Ishikawa (cell line): ENCODE data around the gene PRPS1L1.

Experiments used
- CEBPB ChIP-seq: IDR thresholded peaks from 2 replicates; pipeline ENCODE4 v1.6.1; 2012
- CREB1 ChIP-seq: IDR thresholded peaks from 2 replicates; pipeline ENCODE4 v1.6.1; 2012; ENCODE audit warnings: low read depth
- EGR1 ChIP-seq: IDR thresholded peaks from 2 replicates; pipeline ENCODE4 v1.6.1; 2012
- EP300 ChIP-seq: IDR thresholded peaks from 2 replicates; pipeline ENCODE4 v1.6.1; 2012; ENCODE audit warnings: borderline replicate concordance
- FOXM1 ChIP-seq: IDR thresholded peaks from 2 replicates; pipeline ENCODE4 v1.6.1; 2012; ENCODE audit warnings: low read depth, borderline replicate concordance
- NFIC ChIP-seq: IDR thresholded peaks from 2 replicates; pipeline ENCODE4 v1.6.1; 2012
- RAD21 ChIP-seq: IDR thresholded peaks from 2 replicates; pipeline ENCODE4 v1.6.1; 2012; ENCODE audit warnings: low read depth
- TAF1 ChIP-seq: IDR thresholded peaks from 2 replicates; pipeline ENCODE4 v1.6.1; 2012; ENCODE audit warnings: low read depth, mild to moderate bottlenecking
- TCF12 ChIP-seq: IDR thresholded peaks from 2 replicates; pipeline ENCODE4 v1.6.1; 2012; ENCODE audit warnings: low read depth
- TEAD4 ChIP-seq: IDR thresholded peaks from 2 replicates; pipeline ENCODE4 v1.6.1; 2012
- YY1 ChIP-seq: IDR thresholded peaks from 2 replicates; pipeline ENCODE4 v1.6.1; 2012; ENCODE audit warnings: low read depth
- ZBTB7A ChIP-seq: IDR thresholded peaks from 2 replicates; pipeline ENCODE4 v1.6.1; 2012; ENCODE audit warnings: low read depth
- TF ChIP-seq, protein P1 (sequence below): IDR thresholded peaks from 2 replicates; pipeline ENCODE4 v1.6.1; 2012
- TF ChIP-seq, protein P2 (sequence below): IDR thresholded peaks from 2 replicates; pipeline ENCODE4 v1.6.1; 2012
- TF ChIP-seq, protein P3 (sequence below): IDR thresholded peaks from 2 replicates; pipeline ENCODE4 v1.6.1; 2012; ENCODE audit warnings: low read depth, mild to moderate bottlenecking

Gene PRPS1L1

DNA sequence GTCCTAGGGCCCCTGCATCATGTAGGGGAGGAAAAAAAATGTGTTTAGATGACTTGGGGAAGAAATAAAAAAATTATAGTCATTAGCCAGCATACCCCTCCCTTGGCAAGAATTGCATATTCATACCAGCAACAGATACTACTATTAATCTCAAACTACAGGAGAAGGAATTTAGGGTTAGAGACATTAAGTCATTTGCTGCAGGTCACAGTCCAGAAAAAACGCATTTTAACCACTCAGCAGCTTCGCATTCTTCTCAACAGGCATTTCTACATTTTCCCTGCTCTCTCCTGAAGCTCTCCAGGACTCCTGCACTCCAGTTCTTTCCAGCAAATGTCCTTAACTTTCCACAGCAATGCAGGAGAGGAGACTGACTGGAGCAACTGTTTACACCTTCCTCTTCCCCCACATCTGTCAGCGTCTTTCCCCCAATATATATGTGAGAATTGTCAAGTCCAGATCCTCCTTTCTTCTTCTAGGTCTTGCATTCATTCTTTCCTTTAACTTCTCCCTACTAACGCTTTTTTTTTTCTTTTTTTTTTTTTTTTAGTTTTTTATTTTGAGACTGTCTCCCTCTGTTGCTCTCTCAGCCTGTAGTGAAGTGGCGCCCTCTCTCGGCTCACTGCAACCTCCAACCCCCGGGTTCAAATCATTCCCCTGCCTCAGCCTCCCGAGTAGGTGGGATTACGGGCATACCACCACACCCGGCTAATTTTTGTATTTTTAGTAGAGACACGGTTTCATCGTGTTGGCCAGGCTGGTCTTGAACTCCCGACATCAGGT, 35.6 kb downstream of the PRPS1L1 start:
- no peak for TF ChIP-seq FOXM1
- TF ChIP-seq RAD21 = peak; percentile 52

DNA sequence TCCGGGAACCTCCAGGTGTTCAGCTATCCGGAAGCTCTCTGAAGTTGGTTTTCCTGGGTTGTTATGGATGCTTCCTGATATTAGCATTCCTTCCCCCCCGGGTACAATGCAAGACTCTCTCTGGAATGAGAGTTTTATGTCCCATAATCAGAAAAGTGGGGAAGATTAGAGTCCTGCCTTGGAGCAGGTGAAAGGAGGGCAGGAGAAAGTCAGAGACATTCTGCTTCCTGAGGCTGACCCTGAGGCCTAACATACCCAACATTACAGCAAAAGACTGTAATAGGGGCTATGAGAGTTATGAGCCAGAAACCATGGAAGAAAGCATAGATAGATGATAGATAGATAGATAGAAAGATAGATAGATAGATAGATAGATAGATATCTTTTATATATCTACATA, 36.9 kb downstream of the PRPS1L1 start:
- no peak for TF ChIP-seq EGR1
- TF ChIP-seq FOXM1 = no peak
- TF ChIP-seq, protein P1, sequence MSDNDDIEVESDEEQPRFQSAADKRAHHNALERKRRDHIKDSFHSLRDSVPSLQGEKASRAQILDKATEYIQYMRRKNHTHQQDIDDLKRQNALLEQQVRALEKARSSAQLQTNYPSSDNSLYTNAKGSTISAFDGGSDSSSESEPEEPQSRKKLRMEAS = no peak
- TF ChIP-seq, protein P2, sequence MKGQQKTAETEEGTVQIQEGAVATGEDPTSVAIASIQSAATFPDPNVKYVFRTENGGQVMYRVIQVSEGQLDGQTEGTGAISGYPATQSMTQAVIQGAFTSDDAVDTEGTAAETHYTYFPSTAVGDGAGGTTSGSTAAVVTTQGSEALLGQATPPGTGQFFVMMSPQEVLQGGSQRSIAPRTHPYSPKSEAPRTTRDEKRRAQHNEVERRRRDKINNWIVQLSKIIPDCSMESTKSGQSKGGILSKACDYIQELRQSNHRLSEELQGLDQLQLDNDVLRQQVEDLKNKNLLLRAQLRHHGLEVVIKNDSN = no peak
- no peak for TF ChIP-seq TEAD4
- TF ChIP-seq, protein P3, sequence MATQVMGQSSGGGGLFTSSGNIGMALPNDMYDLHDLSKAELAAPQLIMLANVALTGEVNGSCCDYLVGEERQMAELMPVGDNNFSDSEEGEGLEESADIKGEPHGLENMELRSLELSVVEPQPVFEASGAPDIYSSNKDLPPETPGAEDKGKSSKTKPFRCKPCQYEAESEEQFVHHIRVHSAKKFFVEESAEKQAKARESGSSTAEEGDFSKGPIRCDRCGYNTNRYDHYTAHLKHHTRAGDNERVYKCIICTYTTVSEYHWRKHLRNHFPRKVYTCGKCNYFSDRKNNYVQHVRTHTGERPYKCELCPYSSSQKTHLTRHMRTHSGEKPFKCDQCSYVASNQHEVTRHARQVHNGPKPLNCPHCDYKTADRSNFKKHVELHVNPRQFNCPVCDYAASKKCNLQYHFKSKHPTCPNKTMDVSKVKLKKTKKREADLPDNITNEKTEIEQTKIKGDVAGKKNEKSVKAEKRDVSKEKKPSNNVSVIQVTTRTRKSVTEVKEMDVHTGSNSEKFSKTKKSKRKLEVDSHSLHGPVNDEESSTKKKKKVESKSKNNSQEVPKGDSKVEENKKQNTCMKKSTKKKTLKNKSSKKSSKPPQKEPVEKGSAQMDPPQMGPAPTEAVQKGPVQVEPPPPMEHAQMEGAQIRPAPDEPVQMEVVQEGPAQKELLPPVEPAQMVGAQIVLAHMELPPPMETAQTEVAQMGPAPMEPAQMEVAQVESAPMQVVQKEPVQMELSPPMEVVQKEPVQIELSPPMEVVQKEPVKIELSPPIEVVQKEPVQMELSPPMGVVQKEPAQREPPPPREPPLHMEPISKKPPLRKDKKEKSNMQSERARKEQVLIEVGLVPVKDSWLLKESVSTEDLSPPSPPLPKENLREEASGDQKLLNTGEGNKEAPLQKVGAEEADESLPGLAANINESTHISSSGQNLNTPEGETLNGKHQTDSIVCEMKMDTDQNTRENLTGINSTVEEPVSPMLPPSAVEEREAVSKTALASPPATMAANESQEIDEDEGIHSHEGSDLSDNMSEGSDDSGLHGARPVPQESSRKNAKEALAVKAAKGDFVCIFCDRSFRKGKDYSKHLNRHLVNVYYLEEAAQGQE = no peak
- TF ChIP-seq CREB1 = no peak
- no peak for TF ChIP-seq ZBTB7A
- TF ChIP-seq TCF12 = no peak
- no peak for TF ChIP-seq CEBPB
- TF ChIP-seq EP300 = no peak
- TF ChIP-seq YY1 = no peak
- TF ChIP-seq TAF1 = no peak
- no peak for TF ChIP-seq RAD21
- no peak for TF ChIP-seq NFIC

DNA sequence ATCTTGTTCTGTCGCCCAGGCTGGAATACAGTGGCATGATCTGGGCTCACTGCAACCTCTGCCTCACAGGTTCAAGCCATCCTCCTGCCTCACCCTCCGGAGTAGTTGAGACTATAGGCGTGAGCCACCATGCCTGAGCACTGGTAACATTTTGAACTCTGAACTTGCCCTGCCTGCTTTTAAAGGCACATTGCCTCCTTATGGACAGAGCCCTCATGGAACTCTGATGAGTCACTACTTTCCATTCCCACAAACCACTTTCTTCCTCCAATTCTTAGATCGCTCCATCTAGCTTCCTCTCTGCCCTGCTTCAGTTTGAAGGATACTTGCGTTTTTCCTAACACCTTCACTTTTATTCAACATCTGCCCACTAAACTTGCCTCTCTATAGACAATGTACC, 38.1 kb downstream of the PRPS1L1 start:
- TF ChIP-seq EGR1 (no peak), TEAD4 (no peak), YY1 (no peak), TCF12 (no peak), TAF1 (no peak), FOXM1 (no peak), NFIC (no peak)
- TF ChIP-seq, protein P3 = no peak

DNA sequence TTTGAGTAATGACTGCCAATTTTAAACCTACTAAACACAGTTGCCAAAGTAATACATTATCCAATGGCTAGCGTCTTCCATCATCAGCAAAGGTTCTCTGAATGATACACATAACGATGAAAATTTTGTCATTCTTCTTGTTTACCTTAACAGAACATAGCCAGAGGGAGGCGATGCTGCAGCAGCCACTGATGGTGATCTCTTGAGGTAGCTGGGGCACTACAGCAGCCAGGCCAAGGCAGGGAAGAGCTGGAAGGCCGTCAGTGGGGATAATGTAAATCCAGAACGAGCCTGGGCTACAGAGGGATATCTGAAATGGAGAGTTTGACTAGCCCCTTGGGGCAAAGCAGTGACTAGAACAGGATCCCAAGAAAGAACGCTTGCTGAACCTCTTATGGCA, 38.8 kb downstream of the PRPS1L1 start:
- TF ChIP-seq RAD21 (peak; percentile 18; the same call in 1 of the 2 replicates), CEBPB (no peak), NFIC (no peak), EP300 (no peak), TCF12 (no peak)
- TF ChIP-seq, protein P3 = no peak

DNA sequence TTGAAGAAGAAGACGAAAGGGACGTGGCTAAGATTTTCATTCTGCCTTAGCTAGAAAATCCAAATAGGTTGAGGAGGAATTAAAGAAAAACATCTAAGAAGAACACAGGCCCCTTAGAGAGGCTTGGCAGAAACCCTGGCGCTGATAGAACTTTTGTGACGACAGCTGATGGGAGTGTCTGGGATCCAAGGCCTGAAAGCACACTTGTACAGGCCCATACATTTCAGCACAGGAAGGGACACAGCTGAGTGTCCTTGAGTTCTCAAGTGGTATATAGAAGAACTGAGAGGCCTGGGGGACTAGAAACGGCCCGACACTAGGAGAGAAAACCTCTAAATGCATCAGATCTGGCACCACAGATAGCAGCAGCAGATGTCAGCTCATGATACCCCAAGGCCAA, 39.5 kb downstream of the PRPS1L1 start:
- TF ChIP-seq EP300 = no peak
- no peak for TF ChIP-seq EGR1
- TF ChIP-seq, protein P2 = no peak
- no peak for TF ChIP-seq CEBPB
- TF ChIP-seq TEAD4 = no peak
- no peak for TF ChIP-seq NFIC
- TF ChIP-seq RAD21 = no peak
- no peak for TF ChIP-seq YY1
- TF ChIP-seq, protein P1 = no peak
- no peak for TF ChIP-seq TCF12
- no peak for TF ChIP-seq ZBTB7A
